Superior temporal gyrus (tissue), 1 donor: Measurements from ENCODE around the gene LSAMP.
"Not testable (repeated sequence)": the region's sequence is repeated elsewhere in the genome, so short reads cannot be mapped to it uniquely, and the experiment has no call there.

Experiments
- DNase-seq: peaks from one replicate; pipeline ENCODE4 v3.0.0-alpha.2; 2016; ENCODE audit errors: extremely low spot score

Gene LSAMP

GRCh38 chr3:115752978-115753377 is 692.3 kb downstream of the LSAMP start:
- not testable (repeated sequence) for DNase-seq
